Limb (tissue), 2 donors: Measurements from ENCODE around the gene FADS1.
A peak's percentile ranks its signal among the peaks of the same experiment; 100 is the strongest.

Experiments used
- DNase-seq, 2 donors: peaks; one replicate each; pipeline ENCODE4 v3.0.0-alpha.2; 2016; ENCODE audit errors: extremely low spot score in 2 of 2

FADS1 gene

GRCh38 chr11:61762798-61763197 is 54.0 kb downstream of the FADS1 start:
- DNase-seq: no peak

- DNase-seq: no peak
Measured at GRCh38 chr11:61762223-61762615, 54.6 kb downstream of the FADS1 start.

GRCh38 chr11:61761440-61762222 is 55.2 kb downstream of the FADS1 start:
- no peak for DNase-seq

GRCh38 chr11:61760946-61761345 is 55.9 kb downstream of the FADS1 start:
- no peak for DNase-seq

GRCh38 chr11:61757213-61757862 is 59.5 kb downstream of the FADS1 start:
- no peak for DNase-seq

GRCh38 chr11:61756452-61757212 is 60.2 kb downstream of the FADS1 start:
- DNase-seq: no peak

GRCh38 chr11:61756147-61756451 is 60.7 kb downstream of the FADS1 start:
- DNase-seq: no peak

- no peak for DNase-seq
Measured at GRCh38 chr11:61754534-61755482, 62.0 kb downstream of the FADS1 start.

GRCh38 chr11:61753672-61754071 is 63.1 kb downstream of the FADS1 start:
- no peak for DNase-seq

- no peak for DNase-seq
Measured at GRCh38 chr11:61752925-61753521, 63.8 kb downstream of the FADS1 start.

- peak; percentile 27 to 83 for DNase-seq
Measured at GRCh38 chr11:61752117-61752924, 64.5 kb downstream of the FADS1 start, which contains the start of gene MYRF. TSS of gene MYRF (plus strand) at chr11:61752636. CDS start at chr11:61752745, 109 bp downstream.

- DNase-seq: no peak
Measured at GRCh38 chr11:61751384-61751783, 65.4 kb downstream of the FADS1 start.

GRCh38 chr11:61750631-61751273 is 66.1 kb downstream of the FADS1 start:
- DNase-seq: no peak
